ENCODE data around the gene LRTM1. TPM values are rescaled to one million over a fixed set of nuclear protein-coding genes. Genes with fewer than 3 reads are reported as not detected.

Gene LRTM1
- total RNA-seq, 2 donors from 2014 or later, result not detected

DNA sequence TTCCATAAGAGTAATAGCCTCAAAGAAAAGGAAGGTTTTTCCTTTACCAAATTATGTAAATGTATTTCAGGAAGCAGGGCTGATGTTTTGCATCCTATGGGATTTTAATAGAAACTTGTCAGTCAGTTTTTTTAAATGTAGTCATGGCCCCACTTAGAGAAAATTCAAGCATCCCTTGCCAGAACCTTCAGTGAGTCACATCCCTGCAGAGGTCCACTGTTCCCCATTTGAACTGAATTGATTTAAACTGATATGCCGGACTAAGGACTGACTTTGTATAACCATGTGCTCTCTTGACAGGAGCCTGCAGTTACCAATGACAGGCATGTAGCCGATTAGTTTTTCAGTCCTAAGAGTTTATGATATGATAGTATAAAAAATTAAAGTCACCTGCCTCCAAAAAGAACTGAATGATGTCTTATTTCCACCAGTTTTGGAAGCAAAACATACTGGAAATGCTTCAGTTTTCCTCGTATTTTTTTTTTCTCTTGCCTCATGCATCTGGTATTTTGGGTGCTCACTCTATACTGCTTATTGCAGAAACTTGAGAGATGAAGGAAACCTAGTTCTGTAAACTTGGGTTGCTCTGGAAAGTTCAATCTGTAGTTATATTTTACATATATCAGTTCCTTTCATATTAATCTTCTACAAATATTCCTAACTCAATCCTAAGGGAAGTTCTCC, 30.7 kb downstream of the LRTM1 start:
- peaks cover 5% of the 10 kb centered on the region for H3K4me1 ChIP-seq
- no peaks in the 10 kb centered on the region for H3K9me3 ChIP-seq
- DNase-seq, result no peak
- no peak overlapping the region for H3K27ac ChIP-seq
- H3K4me3 ChIP-seq, result no peak overlapping the region
- H3K27me3 ChIP-seq, result no peaks in the 10 kb centered on the region
- no peaks in the 10 kb centered on the region for H3K36me3 ChIP-seq (replicated peaks in 1 of 2; ENCODE audit: insufficient read depth in 1 of 2, low read depth in 2 of 2)
- 67 to 75% methylated on average over 3 of the region's 3 CpGs for WGBS, 2 donors
- intact Hi-C loops (cut with DNase I), result no loop called here
- no peak for TF ChIP-seq POLR2A (IDR thresholded peaks at IDR 0.05)
- TF ChIP-seq, protein P1, sequence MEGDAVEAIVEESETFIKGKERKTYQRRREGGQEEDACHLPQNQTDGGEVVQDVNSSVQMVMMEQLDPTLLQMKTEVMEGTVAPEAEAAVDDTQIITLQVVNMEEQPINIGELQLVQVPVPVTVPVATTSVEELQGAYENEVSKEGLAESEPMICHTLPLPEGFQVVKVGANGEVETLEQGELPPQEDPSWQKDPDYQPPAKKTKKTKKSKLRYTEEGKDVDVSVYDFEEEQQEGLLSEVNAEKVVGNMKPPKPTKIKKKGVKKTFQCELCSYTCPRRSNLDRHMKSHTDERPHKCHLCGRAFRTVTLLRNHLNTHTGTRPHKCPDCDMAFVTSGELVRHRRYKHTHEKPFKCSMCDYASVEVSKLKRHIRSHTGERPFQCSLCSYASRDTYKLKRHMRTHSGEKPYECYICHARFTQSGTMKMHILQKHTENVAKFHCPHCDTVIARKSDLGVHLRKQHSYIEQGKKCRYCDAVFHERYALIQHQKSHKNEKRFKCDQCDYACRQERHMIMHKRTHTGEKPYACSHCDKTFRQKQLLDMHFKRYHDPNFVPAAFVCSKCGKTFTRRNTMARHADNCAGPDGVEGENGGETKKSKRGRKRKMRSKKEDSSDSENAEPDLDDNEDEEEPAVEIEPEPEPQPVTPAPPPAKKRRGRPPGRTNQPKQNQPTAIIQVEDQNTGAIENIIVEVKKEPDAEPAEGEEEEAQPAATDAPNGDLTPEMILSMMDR (IDR thresholded peaks at IDR 0.05), result no peak
- ATAC-seq, result no peak

DNA sequence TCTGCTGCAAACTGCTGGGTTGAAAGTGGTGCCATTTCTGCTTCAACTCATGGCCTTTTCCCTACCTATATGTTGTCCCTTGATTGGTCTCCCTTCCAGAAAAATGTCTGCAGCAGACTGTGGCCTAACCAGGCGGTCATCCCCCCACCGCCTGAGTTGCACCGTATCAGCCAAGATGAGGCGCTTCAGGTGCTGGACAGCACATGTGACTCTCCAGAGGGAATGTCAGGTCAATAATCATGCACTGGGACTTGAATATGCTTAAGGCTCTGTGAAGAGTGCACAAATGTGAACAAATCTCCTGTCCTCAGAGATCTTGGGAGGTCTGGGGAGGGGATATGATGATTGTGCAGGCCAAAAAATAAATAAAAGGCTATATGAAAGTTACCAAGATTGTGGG, 32.2 kb downstream of the LRTM1 start:
- H3K9me3 ChIP-seq, result no peaks in the 10 kb centered on the region
- WGBS, 2 donors, result 93 to 95% methylated on average over 4 of the region's 4 CpGs
- H3K27ac ChIP-seq, result no peak overlapping the region
- no peaks in the 10 kb centered on the region for H3K36me3 ChIP-seq (replicated peaks in 1 of 2; ENCODE audit: insufficient read depth in 1 of 2, low read depth in 2 of 2)
- H3K27me3 ChIP-seq, result no peaks in the 10 kb centered on the region
- ATAC-seq, result no peak
- intact Hi-C loops (cut with DNase I), result no loop called here
- H3K4me1 ChIP-seq, result peaks cover 11% of the 10 kb centered on the region
- no peak overlapping the region for H3K4me3 ChIP-seq
- TF ChIP-seq POLR2A (IDR thresholded peaks at IDR 0.05), result no peak
- TF ChIP-seq, protein P1 (IDR thresholded peaks at IDR 0.05), result no peak
- no peak for DNase-seq

DNA sequence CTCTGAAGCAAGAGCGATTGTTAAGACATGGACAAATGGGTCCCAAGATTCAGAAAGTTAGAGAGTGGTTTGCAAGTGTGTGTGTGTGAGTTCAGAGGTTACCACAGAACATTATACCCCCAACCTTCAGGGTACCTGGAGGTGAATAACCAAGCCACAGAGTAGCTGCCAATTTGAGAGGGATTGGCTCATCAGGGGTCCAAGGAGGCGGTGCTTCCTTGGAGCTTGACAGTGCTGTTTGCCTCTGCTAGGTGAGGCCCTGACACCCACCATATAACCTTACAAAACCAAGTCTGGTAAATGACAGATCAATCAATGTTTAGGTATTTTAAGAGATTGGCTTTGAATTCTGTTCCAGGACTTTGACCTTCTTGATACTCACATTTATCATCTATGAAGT, 35.7 kb downstream of the LRTM1 start:
- Histone ChIP-seq H3K27me3 (no peaks in the 10 kb centered on the region), H3K9me3 (no peaks in the 10 kb centered on the region), H3K36me3 (replicated peaks in 1 of 2; ENCODE audit: insufficient read depth in 1 of 2, low read depth in 2 of 2) (no peaks in the 10 kb centered on the region), H3K27ac (peak overlapping the region; percentile 7 to 76 (median 50)), H3K4me1 (peaks cover 11% of the 10 kb centered on the region), H3K4me3 (no peak overlapping the region)
- 63 to 85% methylated on average over 2 of the region's 2 CpGs for WGBS, 2 donors
- intact Hi-C loops (cut with DNase I), result no loop called here
- DNase-seq (no peak), ATAC-seq (no peak)
- TF ChIP-seq POLR2A (IDR thresholded peaks at IDR 0.05), result no peak
- TF ChIP-seq, protein P1 (IDR thresholded peaks at IDR 0.05), result no peak

DNA sequence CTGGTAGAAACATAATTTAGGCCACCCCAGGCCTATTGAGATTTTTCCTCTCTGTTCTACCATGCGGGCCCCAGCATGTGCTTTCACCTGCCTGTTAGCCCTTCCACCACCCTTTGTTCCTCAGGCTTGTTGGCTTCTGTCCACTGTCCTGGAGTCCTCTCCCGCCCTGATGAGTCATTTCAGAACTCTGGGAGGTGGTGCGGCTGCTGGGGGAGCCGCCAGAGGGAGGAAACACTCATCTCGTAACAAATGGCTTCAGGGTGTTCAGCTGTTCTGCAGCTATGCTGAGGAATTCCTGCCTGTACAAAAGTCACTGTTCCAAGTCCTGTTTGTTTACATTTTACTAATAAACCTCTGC, 36.3 kb downstream of the LRTM1 start:
- peak in 1 of 3 donors; percentile 17 for TF ChIP-seq POLR2A (IDR thresholded peaks at IDR 0.05)
- TF ChIP-seq, protein P1 (IDR thresholded peaks at IDR 0.05), result peak in 5 of 7 experiments; percentile 13 to 65 (median 46)
- intact Hi-C loops (cut with DNase I), result no loop called here
- Histone ChIP-seq H3K9me3 (no peaks in the 10 kb centered on the region), H3K4me1 (peaks cover 11% of the 10 kb centered on the region), H3K4me3 (no peak overlapping the region), H3K27me3 (no peaks in the 10 kb centered on the region), H3K27ac (peak overlapping the region in 3 of 4 donors; percentile 63 to 76 (median 76)), H3K36me3 (replicated peaks in 1 of 2; ENCODE audit: insufficient read depth in 1 of 2, low read depth in 2 of 2) (no peaks in the 10 kb centered on the region)
- DNase-seq (peak; percentile 64 to 87 (median 78)), ATAC-seq (peak; percentile 96)
- 24 to 49% methylated on average over 5 of the region's 5 CpGs for WGBS, 2 donors

DNA sequence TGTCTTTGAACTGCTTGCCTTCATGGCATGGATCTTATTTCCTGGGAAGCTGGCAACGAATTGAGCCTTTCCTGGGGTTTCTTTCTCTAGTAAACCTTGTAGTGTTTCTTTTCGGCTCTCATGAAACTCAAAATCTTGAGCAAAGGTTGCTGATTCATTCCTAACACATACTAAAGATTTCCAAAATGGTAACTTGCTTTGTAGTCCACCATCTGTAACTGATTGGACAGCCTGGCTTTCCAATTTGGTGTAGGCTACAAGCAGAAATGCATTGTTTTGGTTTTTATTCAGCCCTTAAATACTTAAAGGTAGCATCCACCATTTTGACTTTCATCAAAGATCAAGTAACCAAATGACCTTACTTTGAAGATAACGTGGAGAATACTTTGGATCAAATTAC, 38.1 kb downstream of the LRTM1 start:
- no peaks in the 10 kb centered on the region for H3K27me3 ChIP-seq
- TF ChIP-seq, protein P1 (IDR thresholded peaks at IDR 0.05), result no peak
- no peak for TF ChIP-seq POLR2A (IDR thresholded peaks at IDR 0.05)
- peaks cover 11% of the 10 kb centered on the region for H3K4me1 ChIP-seq
- no peaks in the 10 kb centered on the region for H3K9me3 ChIP-seq
- H3K27ac ChIP-seq, result no peak overlapping the region
- H3K36me3 ChIP-seq (replicated peaks in 1 of 2; ENCODE audit: insufficient read depth in 1 of 2, low read depth in 2 of 2), result no peaks in the 10 kb centered on the region
- H3K4me3 ChIP-seq, result no peak overlapping the region
- intact Hi-C loops (cut with DNase I), result no loop called here
- DNase-seq (no peak), ATAC-seq (no peak)
- 58 to 69% methylated on average over 3 of the region's 3 CpGs for WGBS, 2 donors

All from body of pancreas (tissue), 4 donors.